HCT116 (cell line): Measurements from ENCODE around the gene RPS10. TPM values are rescaled to one million over a fixed set of nuclear protein-coding genes. Genes with fewer than 3 reads are reported as not detected.

Experiments
- ATAC-seq: fragments of 200-7000 bp; cut with Tn5 transposase; 2 replicates; pipeline ENCODE4 v1.9.1; 2020; ENCODE audit warnings: mild to moderate bottlenecking, moderate library complexity
- BruUV-seq: library from RNA; stranded (reverse); fragments of 400-500 nt; replicated peaks from 2 replicates; lab custom pipeline; 2021; lab: Mats Ljungman, UMichigan
- CTCF ChIA-PET: fragments of 300-600 bp; sonication (Branson Sonifier 250); formaldehyde crosslinking; loops from one replicate; lab custom pipeline; 2021; ENCODE audit warnings: antibody characterized with exemption; lab: Charles Lee
- POLR2A ChIA-PET: fragments of 300-600, 350-600 bp; sonication (Branson Sonifier 250); formaldehyde crosslinking; loops from one replicate; lab custom pipeline; 2021; ENCODE audit warnings: antibody characterized with exemption; lab: Charles Lee
- RAD21 ChIA-PET, 2 experiments: fragments of 300-600 bp; sonication (Branson Sonifier 250); formaldehyde crosslinking; loops; one replicate each; lab custom pipeline; 2023; ENCODE audit warnings: low total read pairs in 2 of 2; ENCODE audit not compliant: uncharacterized antibody in 2 of 2, unreplicated experiment in 2 of 2, low non-redundant PET in 1 of 2; lab: Charles Lee
- DNase-seq: peaks from one replicate; pipeline ENCODE4 v3.0.0-alpha.2; 2010; ENCODE audit warnings: low read depth, low spot score
- H2AFZ ChIP-seq: fragments of 200-600 bp; shearing (Covaris generic), sonication (generic); 2 replicates; pipeline ENCODE4 v1.6.1; 2017; ENCODE audit warnings: low read depth, mixed run types, mixed read lengths, antibody characterized with exemption, low read length; ENCODE audit not compliant: poor library complexity, severe bottlenecking
- H3K27ac ChIP-seq: 2 replicates; pipeline ENCODE4 v1.5.1; 2012; ENCODE audit warnings: low read depth, low read length
- H3K27me3 ChIP-seq: fragments of 200-600 bp; sonication (generic); 2 replicates; pipeline ENCODE4 v1.6.1; 2016; ENCODE audit warnings: mixed run types, low read length, mixed read lengths; ENCODE audit not compliant: insufficient read depth
- H3K36me3 ChIP-seq, 2 experiments: fragments of 200-500 bp in 1 of 2; fragments of 200-600 bp in 1 of 2; sonication (Bioruptor generic) in 1 of 2; sonication (generic) in 1 of 2; 2 replicates each; pipeline versions ENCODE4 v1.5.1 to v1.6.1; 2014 to 2016; ENCODE audit warnings: low read length in 2 of 2, inconsistent platforms in 1 of 2, mixed read lengths in 1 of 2, mixed run types in 1 of 2; ENCODE audit not compliant: insufficient read depth in 2 of 2, control insufficient read depth in 1 of 2
- H3K4me1 ChIP-seq, 2 experiments: fragments of 200-600 bp in 1 of 2; sonication (generic) in 1 of 2; 2 replicates each; pipeline versions ENCODE4 v1.5.1 to v1.6.1; 2012 to 2017; ENCODE audit warnings: low read length in 2 of 2, inconsistent platforms in 1 of 2, mild to moderate bottlenecking in 1 of 2, mixed read lengths in 1 of 2, mixed run types in 1 of 2, moderate library complexity in 1 of 2; ENCODE audit not compliant: insufficient read depth in 2 of 2, control insufficient read depth in 1 of 2
- H3K4me2 ChIP-seq: fragments of 200-600 bp; sonication (generic); 2 replicates; pipeline ENCODE4 v1.6.1; 2017; ENCODE audit warnings: mixed run types, low read length, mixed read lengths
- H3K4me3 ChIP-seq, 2 experiments: fragments of 200-600 bp in 1 of 2; sonication (generic) in 1 of 2; replicated peaks in 1 of 2; 2 replicates each; pipeline ENCODE4 v1.5.1; 2011 to 2016; ENCODE audit warnings: low read length in 2 of 2, control low read depth in 1 of 2, low read depth in 1 of 2, mild to moderate bottlenecking in 1 of 2, mixed read lengths in 1 of 2, mixed run types in 1 of 2
- H3K79me2 ChIP-seq: fragments of 200-600 bp; sonication (generic); 2 replicates; pipeline ENCODE4 v1.6.1; 2017; ENCODE audit warnings: mild to moderate bottlenecking, mixed run types, low read length, moderate library complexity, mixed read lengths; ENCODE audit not compliant: insufficient read depth
- H3K9ac ChIP-seq: fragments of 200-600 bp; sonication (generic); 2 replicates; pipeline ENCODE4 v1.6.1; 2016; ENCODE audit warnings: low read length, mixed read lengths
- H3K9me2 ChIP-seq: fragments of 200-600 bp; sonication (generic), shearing (Covaris generic); 2 replicates; pipeline ENCODE4 v1.6.1; 2017; ENCODE audit warnings: mixed run types, mild to moderate bottlenecking, moderate library complexity; ENCODE audit not compliant: insufficient read depth
- H3K9me3 ChIP-seq, 2 experiments: fragments of 200-500 bp in 1 of 2; fragments of 200-600 bp in 1 of 2; sonication (Bioruptor generic) in 1 of 2; sonication (generic) in 1 of 2; 2 replicates each; pipeline ENCODE4 v1.6.1; 2014 to 2017; ENCODE audit warnings: low read length in 2 of 2, mixed read lengths in 2 of 2, inconsistent platforms in 1 of 2, low read depth in 1 of 2, mild to moderate bottlenecking in 1 of 2, mixed run types in 1 of 2, moderate library complexity in 1 of 2; ENCODE audit not compliant: control insufficient read depth in 1 of 2, insufficient read depth in 1 of 2
- H4K20me1 ChIP-seq: fragments of 200-600 bp; sonication (generic), shearing (Covaris generic); 2 replicates; pipeline ENCODE4 v1.6.1; 2017; ENCODE audit warnings: mixed run types, mild to moderate bottlenecking, moderate library complexity; ENCODE audit not compliant: insufficient read depth
- ELF1 ChIP-seq: IDR thresholded peaks from 2 replicates; pipeline ENCODE4 v1.6.1; 2012; ENCODE audit warnings: low read depth, borderline replicate concordance
- SIN3A ChIP-seq: IDR thresholded peaks from 2 replicates; pipeline ENCODE4 v1.6.1; 2012; ENCODE audit warnings: low read depth
- SRF ChIP-seq: IDR thresholded peaks from 2 replicates; pipeline ENCODE4 v1.6.1; 2012; ENCODE audit warnings: low read depth
- intact Hi-C: fragments of 100-400 bp; cut with micrococcal nuclease; formaldehyde crosslinking; loops from 2 replicates; pipeline ENCODE4 v1.10.0; 2022
- total RNA-seq: library from RNA; stranded (reverse); gene quantifications from one replicate; pipeline ENCODE4 v1.2.1, GENCODE V29; 2021; ENCODE audit not compliant: unreplicated experiment
- TF ChIP-seq, protein P1 (sequence below), 3 experiments: fragments of 200-600 bp in 1 of 3; sonication (generic) in 1 of 3; IDR thresholded peaks in 2 of 3; conservative IDR thresholded peaks in 1 of 3; 2 replicates each; pipeline ENCODE4 v1.5.1; 2012 to 2017; ENCODE audit warnings: low read depth in 2 of 3, low read length in 2 of 3, antibody characterized with exemption in 1 of 3, borderline replicate concordance in 1 of 3, control low read depth in 1 of 3, mild to moderate bottlenecking in 1 of 3, mixed read lengths in 1 of 3, mixed run types in 1 of 3, moderate library complexity in 1 of 3; ENCODE audit not compliant: insufficient read depth in 1 of 3
- TF ChIP-seq, protein P2 (sequence below): IDR thresholded peaks from 2 replicates; pipeline ENCODE4 v1.6.1; 2012; ENCODE audit warnings: low read depth

Gene RPS10
- total RNA-seq, 1 experiment from 2014 or later: 1,863 TPM

DNA sequence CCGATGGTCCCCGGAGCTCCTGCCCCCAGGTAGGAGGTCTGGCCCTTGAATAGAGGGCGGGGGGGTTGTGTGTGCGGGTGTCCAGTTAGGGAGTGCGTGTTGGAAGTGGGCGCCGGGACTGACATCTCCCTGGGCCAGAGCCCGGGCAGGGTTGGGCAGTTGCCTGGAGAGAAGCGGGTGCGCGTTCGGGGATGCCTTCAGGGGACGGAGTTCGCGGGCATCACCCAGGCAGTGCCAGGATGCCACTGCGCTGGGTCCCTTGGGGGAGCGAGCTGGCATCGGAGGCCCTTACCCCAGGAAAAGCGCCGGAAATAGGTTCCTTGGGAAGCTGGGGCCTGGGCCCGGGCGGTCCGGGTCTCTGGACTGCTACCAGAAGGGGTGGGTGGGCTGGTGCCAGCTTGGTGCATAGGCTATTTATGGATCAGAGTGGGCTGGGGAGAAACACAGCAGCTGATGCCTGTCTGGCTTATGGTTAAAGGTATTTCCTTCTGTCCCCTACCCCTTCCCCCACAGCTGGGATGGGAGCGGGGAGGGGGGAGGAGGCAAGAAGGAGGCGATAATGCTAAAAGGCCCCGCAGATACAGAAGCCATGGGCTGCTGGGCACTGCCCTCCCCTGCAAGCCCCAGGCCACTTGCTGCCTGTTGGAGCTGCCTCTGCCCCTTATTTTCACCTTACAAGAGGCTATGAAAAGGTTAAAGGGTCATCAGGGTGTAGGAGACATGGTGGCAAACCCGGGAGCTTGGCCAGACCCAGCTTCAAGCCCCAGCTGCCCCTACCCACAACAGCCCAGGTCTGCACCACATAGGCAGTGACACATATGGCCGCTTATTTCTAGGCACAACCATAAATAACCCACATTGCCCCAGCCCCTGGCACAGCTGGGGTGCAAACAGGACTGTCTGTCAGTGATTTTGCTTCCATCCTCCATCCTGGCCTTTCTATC, 40.6 kb upstream of the RPS10 start:
- TF ChIP-seq, protein P1, sequence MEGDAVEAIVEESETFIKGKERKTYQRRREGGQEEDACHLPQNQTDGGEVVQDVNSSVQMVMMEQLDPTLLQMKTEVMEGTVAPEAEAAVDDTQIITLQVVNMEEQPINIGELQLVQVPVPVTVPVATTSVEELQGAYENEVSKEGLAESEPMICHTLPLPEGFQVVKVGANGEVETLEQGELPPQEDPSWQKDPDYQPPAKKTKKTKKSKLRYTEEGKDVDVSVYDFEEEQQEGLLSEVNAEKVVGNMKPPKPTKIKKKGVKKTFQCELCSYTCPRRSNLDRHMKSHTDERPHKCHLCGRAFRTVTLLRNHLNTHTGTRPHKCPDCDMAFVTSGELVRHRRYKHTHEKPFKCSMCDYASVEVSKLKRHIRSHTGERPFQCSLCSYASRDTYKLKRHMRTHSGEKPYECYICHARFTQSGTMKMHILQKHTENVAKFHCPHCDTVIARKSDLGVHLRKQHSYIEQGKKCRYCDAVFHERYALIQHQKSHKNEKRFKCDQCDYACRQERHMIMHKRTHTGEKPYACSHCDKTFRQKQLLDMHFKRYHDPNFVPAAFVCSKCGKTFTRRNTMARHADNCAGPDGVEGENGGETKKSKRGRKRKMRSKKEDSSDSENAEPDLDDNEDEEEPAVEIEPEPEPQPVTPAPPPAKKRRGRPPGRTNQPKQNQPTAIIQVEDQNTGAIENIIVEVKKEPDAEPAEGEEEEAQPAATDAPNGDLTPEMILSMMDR (IDR thresholded peaks at IDR 0.05 in 2 of 3, conservative IDR thresholded peaks at IDR 0.05 in 1 of 3; ENCODE audit: borderline replicate concordance in 1 of 3, insufficient read depth in 1 of 3, low read depth in 2 of 3, low read length in 2 of 3): no peak
- no peak for TF ChIP-seq SRF
- TF ChIP-seq, protein P2, sequence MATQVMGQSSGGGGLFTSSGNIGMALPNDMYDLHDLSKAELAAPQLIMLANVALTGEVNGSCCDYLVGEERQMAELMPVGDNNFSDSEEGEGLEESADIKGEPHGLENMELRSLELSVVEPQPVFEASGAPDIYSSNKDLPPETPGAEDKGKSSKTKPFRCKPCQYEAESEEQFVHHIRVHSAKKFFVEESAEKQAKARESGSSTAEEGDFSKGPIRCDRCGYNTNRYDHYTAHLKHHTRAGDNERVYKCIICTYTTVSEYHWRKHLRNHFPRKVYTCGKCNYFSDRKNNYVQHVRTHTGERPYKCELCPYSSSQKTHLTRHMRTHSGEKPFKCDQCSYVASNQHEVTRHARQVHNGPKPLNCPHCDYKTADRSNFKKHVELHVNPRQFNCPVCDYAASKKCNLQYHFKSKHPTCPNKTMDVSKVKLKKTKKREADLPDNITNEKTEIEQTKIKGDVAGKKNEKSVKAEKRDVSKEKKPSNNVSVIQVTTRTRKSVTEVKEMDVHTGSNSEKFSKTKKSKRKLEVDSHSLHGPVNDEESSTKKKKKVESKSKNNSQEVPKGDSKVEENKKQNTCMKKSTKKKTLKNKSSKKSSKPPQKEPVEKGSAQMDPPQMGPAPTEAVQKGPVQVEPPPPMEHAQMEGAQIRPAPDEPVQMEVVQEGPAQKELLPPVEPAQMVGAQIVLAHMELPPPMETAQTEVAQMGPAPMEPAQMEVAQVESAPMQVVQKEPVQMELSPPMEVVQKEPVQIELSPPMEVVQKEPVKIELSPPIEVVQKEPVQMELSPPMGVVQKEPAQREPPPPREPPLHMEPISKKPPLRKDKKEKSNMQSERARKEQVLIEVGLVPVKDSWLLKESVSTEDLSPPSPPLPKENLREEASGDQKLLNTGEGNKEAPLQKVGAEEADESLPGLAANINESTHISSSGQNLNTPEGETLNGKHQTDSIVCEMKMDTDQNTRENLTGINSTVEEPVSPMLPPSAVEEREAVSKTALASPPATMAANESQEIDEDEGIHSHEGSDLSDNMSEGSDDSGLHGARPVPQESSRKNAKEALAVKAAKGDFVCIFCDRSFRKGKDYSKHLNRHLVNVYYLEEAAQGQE: no peak
- no peak for TF ChIP-seq ELF1
- TF ChIP-seq SIN3A: no peak
- CTCF ChIA-PET: interaction anchor here (1.3 to 1.6 kb wide), 2 partner anchors 143 to 673 kb away, joined by 3 to 7 read pairs; no protein-coding TSS in a partner anchor
- no peak for ATAC-seq
- Histone ChIP-seq H3K9ac (peak overlapping the region; percentile 46), H3K4me1 (peaks cover 8 to 28% of the 10 kb centered on the region in 2 experiments), H3K79me2 (no peaks in the 10 kb centered on the region), H3K4me3 (peak overlapping the region; percentile 34 to 56), H2AFZ (no peak overlapping the region), H3K27ac (no peak overlapping the region; the same call in 1 of the 2 replicates), H4K20me1 (no peaks in the 10 kb centered on the region), H3K4me2 (peak overlapping the region; percentile 76), H3K36me3 (no peaks in the 10 kb centered on the region), H3K27me3 (no peaks in the 10 kb centered on the region), H3K9me2 (no peaks in the 10 kb centered on the region), H3K9me3 (no peaks in the 10 kb centered on the region)
- no peak for DNase-seq
- POLR2A ChIA-PET: interaction anchor here (0.6 to 0.7 kb wide), 2 partner anchors 12 to 731 kb away, joined by 3 to 4 read pairs; no protein-coding TSS in a partner anchor
- intact Hi-C loops: no loop called here
- BruUV-seq: no TSS peak
- RAD21 ChIA-PET: no interaction called here
